Measurements from ENCODE around the gene UBE2J2.

UBE2J2 gene

GRCh38 chr1:1314237-1314586 lies 40.6 kb upstream of the UBE2J2 start:
- TF ChIP-seq CTCF (IDR thresholded peaks at IDR 0.05; ENCODE audit: low read depth, low read length, missing control alignments) = no peak
- no peak overlapping the region for H3K4me3 ChIP-seq (ENCODE audit: low read depth, low read length)
- in situ Hi-C loops (cut with HindIII; ENCODE audit: low sequenced_read_pairs) = no loop called here

GRCh38 chr1:1313500-1314236 lies 40.0 kb upstream of the UBE2J2 start:
- no peak overlapping the region for H3K4me3 ChIP-seq (ENCODE audit: low read depth, low read length)
- in situ Hi-C loops (cut with HindIII; ENCODE audit: low sequenced_read_pairs) = no loop called here
- DNase-seq (ENCODE audit: low read depth) = no peak
- no peak for TF ChIP-seq CTCF (IDR thresholded peaks at IDR 0.05; ENCODE audit: low read depth, low read length, missing control alignments)

More at GRCh38 chr1:1314237-1314586, 40.6 kb upstream of the UBE2J2 start:
- no peak for DNase-seq (ENCODE audit: low read depth)

- no peak for DNase-seq (ENCODE audit: low read depth)
- H3K4me3 ChIP-seq (ENCODE audit: low read depth, low read length) = no peak overlapping the region
- in situ Hi-C loops (cut with HindIII; ENCODE audit: low sequenced_read_pairs) = no loop called here
- TF ChIP-seq CTCF (IDR thresholded peaks at IDR 0.05; ENCODE audit: low read depth, low read length, missing control alignments) = no peak
Measured at GRCh38 chr1:1312450-1313314, 39.0 kb upstream of the UBE2J2 start.

- in situ Hi-C loops (cut with HindIII; ENCODE audit: low sequenced_read_pairs) = no loop called here
- no peak overlapping the region for H3K4me3 ChIP-seq (ENCODE audit: low read depth, low read length)
- TF ChIP-seq CTCF (IDR thresholded peaks at IDR 0.05; ENCODE audit: low read depth, low read length, missing control alignments) = no peak
- no peak for DNase-seq (ENCODE audit: low read depth)
Measured at GRCh38 chr1:1311107-1312104, 37.8 kb upstream of the UBE2J2 start.

GRCh38 chr1:1310476-1311053 lies 36.9 kb upstream of the UBE2J2 start:
- no peak for TF ChIP-seq CTCF (IDR thresholded peaks at IDR 0.05; ENCODE audit: low read depth, low read length, missing control alignments)
- in situ Hi-C loops (cut with HindIII; ENCODE audit: low sequenced_read_pairs) = no loop called here
- no peak overlapping the region for H3K4me3 ChIP-seq (ENCODE audit: low read depth, low read length)
- DNase-seq (ENCODE audit: low read depth) = no peak

GRCh38 chr1:1310109-1310385 lies 36.4 kb upstream of the UBE2J2 start:
- no peak for DNase-seq (ENCODE audit: low read depth)
- in situ Hi-C loops (cut with HindIII; ENCODE audit: low sequenced_read_pairs) = no loop called here
- no peak overlapping the region for H3K4me3 ChIP-seq (ENCODE audit: low read depth, low read length)
- TF ChIP-seq CTCF (IDR thresholded peaks at IDR 0.05; ENCODE audit: low read depth, low read length, missing control alignments) = no peak

Data from astrocyte of the cerebellum (primary cell).